GM21737 (cell line): ENCODE data around the gene ALG3.

Experiments used
- ATAC-seq: cut with Tn5 transposase; IDR thresholded peaks from one replicate; pipeline ENCODE4 v1.9.1; 2021; ENCODE audit warnings: mild to moderate bottlenecking, moderate library complexity; ENCODE audit not compliant: unreplicated experiment

Gene ALG3

DNA sequence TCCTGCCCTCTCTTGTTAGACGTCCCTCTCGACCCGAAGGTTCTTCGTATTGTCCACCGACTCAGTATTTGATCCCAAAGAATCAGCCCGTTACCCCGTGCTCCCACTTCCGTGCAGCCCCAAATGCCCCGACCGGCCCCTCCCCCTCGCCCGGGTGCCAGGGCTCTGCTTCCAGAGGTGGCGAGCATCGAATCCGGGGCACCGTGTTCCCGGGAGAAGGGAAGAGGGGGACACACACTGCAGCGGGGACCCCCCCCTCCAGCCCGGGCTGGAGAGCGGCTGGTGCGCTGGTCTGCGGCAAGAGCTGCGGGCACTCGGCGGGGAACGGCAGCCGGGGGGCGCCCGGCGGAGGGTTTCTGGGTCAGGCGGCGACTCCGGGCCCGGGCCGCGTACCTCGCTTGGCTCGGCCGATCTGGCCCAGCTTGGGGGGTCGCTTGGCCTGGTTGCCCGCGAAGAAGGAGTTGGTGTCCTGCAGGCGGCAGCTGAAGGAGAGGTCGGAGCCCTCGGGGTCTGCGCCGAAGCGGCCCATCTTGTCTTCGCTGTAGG, 12.0 kb upstream of the ALG3 start:
- no peak for ATAC-seq

DNA sequence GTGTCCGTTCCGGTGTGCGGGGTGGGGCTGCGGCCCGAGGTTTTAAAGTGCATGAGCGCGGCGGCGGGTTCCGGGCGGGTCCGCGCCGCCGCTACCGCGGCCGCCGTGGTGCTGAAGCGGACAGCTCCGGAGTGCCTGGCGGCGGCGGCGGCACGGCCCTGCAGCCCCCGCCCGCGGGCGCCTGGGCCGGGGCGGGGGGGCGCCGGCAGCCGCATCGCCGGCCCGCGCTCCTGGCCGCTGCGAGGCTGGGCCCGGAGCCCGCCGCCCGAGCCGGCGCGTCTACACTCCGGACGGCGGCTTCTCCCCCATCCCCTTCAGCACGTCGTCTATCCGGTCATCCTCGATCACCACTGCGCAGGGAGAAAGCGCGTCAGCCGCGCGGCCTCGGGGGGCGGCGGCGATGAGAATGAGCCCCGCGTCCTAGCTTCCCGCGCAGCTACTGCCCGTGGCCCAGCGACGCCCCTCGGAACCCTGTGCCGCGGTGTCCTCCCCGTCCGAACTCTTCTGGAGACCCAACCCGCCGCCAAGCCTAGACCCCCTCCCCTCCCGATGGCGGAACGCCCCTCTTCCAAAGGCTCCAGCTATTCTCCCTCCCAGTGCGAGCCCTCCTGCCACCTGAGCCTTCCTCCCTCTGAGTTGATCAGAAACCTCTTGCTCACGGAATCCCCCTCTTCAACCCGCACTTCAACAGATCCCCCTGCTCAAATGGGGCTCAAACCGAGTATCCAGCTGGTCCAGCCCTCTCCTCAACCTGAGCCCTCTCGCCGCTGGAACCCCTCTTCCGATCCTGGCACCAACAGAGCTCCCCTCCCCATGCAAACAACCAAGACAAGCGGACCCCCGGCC, 11.3 kb upstream of the ALG3 start:
- no peak for ATAC-seq

DNA sequence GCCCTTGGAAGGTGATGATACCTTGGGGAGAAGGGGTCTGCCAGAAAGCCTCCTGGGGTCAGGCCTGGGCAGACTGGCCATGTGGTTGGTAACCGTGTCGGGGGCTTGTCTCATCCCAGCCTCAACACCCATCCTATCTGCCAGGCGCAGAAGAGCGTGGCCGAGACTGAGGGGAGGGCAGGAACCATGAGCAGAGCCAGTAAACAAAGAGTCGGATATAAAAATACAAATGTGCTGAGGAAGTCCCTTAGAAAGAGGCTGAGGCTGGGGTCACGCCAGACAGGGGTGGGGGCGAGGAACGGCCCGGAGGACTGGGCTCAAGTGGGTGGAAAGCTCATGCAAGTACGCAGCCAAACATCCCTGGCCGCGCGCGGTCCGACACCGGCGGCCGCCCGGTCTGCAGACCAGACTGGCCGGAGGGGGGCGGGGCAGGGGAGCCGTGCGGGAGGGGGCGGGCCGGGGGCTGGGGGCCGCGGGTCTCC, 10.7 kb upstream of the ALG3 start:
- no peak for ATAC-seq

DNA sequence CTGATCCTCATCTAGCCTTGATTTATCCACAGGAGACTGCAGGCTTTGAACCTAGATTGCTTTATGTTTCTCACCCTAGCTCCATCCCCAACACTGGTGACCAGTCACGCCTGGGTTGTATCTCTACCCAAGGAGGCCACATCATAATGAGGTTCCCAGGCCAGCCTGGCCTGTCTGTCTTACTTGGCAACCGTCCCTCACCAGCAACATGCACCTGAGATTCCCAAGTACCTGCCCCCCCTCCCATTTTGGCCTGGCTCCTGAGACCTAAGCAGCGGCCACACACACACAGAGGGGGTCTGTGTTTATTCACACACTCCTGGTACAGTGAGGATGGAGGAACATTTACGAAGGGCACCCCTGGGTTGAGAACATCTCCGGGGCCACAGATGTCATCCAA, 10.2 kb upstream of the ALG3 start:
- no peak for ATAC-seq

DNA sequence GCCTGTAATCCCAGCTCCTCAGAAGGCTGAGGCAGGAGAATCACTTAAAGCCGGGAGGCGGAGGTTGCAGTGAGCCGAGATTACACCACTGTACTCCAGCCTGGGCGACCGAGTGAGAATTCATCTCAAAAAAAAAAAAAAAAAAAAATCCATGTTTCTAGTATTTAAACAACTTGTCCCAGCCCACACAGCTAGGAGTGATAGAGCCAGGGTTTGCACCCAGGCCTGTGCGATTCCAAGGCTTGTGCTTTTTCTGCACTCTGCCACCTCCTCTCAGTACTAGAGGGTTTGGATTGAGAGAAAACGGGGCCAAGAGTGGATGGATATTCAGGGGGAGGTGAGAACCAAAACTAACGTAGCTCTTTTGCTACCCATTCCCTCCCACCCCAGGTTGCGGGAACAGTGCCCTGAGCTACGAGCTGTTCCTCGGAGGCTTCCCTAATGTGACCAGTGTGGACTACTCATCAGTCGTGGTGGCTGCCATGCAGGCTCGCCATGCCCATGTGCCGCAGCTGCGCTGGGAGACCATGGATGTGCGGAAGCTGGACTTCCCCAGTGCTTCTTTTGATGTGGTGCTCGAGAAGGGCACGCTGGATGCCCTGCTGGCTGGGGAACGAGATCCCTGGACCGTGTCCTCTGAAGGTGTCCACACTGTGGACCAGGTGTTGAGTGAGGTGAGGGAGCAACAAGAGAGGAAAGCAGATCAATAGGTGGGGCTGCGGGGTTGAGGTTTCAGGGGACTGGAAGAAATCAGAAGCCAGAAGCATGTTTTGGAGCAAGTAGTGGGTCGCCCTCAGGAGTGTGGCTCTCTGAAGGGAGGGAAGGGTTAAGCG, 8.5 kb upstream of the ALG3 start:
- no peak for ATAC-seq

DNA sequence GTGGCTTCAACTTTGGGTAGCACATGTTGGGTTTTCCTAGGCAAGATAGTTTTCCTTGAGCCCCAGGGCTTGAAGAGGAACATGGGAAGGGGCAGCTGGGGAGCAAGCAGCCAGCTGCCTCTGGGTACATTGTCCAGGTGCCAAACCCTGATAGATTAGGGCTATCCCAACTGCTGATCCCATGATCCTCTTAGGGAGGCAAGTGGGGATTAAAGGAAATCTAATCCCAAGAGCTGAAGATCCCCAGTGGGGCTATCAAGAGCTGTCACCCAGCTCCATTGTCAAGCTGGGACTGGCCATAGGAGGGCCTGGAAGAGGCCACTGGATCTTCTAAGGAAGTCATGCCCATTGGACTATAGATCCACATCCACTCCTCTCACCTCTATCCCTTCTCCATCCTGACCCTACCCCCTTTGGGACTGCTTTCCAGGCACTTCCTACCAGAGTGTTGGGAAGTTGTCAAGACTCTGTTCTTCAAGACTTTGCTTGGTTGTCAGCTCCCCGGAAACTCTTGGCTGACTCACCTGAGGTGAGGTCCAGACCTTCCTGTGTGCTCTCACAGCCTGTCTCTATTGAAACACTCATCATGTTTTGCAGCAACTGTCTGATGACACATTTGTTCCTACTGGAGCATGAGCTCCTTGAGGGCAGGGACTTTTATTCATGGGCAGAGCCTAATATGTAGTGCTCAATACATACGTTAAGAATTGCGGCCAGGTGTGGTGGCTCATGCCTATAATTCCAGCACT, 6.7 kb upstream of the ALG3 start:
- no peak for ATAC-seq

DNA sequence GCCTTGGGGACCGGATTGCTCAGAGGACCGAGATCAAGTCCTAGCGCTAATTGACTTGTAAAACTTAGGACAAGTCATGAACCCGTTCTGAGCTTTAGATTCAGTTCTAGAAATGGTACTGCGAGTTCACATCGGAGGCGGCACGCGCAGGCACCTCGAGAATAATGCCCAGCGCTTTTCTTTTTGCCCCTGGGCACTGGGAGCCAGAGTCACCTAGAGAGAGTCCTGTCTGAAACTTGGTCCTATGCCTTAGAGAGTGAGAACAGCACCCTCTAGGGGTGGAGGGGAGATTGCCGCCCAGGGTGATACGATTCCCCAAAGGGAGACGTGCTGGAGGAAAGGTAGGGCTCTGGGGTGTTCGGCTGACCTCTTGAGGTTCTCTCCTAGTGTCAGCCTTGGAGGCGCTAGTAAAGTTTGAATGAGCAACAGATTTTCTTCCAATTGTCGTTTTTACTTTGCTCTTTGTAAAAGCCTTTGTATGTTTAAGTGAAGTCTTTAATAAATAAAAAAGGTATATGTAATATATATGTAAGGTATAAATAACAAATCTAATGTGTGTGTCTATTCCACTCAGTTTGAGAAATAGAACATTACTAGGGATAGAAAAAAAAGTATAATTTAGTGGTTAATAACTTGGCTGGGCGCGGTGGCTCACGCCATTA, 1.5 kb upstream of the ALG3 start:
- peak; percentile 70 for ATAC-seq

DNA sequence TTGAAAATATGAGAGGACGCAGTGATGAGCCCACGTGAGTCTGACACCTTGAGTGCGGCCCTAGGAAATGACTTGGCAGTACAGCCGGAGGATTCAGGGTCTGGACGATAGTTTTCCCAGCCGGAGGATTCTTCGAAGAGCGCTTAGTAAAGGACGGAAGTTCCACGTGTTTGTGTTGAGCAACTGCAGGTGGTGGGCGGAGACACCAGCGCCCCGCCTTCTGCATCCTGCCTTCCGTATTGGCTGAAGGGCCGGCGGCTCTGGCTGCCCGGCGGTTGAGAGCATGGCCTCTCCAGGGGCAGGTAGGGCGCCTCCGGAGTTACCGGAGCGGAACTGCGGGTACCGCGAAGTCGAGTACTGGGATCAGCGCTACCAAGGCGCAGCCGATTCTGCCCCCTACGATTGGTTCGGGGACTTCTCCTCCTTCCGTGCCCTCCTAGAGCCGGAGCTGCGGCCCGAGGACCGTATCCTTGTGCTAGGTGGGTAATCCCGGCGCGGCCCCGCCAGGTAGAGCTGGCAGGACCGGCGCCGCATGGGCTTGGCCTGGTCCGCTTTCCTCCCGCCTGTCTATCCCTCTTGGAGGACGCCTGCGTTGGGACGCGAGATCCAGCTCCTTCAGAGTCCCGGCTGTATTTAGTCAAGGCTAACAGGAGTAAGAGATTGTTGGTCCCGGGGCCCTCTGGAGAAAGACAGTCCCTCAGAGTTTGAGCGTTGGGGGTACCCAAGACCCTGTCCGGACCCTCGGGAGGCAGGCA, 827 bp upstream of the ALG3 start, which contains the start of gene EEF1AKMT4:
EEF1AKMT4 (plus strand) TSS at position 261 of the 755 bp plus-strand sequence; CDS start at position 284, 23 bp downstream.
- peak; percentile 88 for ATAC-seq

DNA sequence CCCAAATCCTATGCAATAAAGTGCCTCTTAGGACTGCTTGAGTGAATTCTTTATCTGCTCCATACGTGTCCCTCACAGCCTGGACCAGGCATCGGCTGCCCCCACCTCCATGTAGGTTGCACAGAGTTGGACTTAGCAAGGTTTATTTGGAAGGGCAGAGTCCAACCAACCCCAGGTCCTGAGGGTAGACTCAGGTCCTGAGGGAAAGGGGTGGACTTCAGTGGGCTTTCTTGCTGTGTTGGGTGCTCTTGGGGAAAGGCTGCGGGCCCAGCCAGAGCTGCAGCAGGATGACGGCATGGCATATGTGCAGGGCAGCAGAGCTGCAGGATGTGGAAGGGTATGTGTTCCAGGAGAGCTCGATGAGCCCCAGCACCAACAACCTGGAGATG, 6.5 kb downstream of the ALG3 start:
- no peak for ATAC-seq

DNA sequence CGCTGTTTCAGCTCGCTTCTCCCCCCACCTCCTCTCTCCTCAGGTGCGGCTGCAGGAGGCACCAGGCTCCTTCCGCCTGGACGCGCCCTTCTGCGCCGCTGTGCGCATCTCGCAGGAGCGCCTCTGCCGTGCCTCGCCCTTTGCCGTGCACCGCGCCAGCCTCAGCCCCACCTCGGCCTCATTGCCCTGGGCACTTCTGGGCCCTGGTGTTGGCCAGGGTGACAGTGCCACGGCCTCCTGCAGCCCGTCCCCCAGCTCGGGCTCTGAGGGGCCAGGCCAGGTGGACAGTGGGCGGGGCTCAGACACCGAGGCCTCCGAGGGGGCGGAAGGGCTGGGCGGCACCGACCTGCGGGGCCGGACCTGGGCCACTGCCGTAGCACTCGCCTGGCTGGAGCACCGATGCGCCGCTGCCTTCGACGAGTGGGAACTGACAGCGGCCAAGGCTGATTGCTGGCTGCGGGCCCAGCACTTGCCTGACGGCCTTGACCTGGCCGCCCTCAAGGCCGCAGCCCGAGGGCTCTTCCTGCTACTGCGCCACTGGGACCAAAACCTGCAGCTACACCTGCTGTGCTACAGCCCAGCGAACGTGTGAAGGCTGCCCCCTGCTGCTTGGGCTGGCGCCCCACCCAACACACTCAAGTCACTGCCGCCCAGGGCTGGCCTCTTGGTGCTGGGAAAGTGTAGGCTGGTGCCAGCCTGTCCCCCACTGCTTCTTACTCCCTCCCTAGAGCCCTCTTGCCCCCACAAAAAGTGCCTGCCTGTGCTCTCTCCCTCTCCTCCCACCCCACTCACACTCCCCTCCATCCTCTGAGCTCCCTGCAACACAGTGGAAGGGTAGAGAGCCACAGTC, 7.1 kb downstream of the ALG3 start:
- no peak for ATAC-seq

DNA sequence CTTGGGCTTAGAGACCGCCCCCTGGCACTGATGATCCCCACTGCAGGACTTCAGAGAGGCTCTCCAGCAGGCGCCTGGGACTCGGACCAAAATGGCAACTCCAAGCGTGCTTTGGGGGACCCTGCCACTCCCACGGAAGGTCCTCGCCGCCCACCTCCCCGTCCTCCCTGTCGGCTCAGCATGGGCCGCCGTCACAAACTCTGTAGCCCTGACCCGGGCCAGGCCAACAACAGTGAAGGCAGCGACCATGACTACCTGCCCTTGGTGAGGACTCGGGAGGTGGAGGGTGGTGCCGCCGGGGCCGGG, 7.7 kb downstream of the ALG3 start:
- ATAC-seq: no peak

DNA sequence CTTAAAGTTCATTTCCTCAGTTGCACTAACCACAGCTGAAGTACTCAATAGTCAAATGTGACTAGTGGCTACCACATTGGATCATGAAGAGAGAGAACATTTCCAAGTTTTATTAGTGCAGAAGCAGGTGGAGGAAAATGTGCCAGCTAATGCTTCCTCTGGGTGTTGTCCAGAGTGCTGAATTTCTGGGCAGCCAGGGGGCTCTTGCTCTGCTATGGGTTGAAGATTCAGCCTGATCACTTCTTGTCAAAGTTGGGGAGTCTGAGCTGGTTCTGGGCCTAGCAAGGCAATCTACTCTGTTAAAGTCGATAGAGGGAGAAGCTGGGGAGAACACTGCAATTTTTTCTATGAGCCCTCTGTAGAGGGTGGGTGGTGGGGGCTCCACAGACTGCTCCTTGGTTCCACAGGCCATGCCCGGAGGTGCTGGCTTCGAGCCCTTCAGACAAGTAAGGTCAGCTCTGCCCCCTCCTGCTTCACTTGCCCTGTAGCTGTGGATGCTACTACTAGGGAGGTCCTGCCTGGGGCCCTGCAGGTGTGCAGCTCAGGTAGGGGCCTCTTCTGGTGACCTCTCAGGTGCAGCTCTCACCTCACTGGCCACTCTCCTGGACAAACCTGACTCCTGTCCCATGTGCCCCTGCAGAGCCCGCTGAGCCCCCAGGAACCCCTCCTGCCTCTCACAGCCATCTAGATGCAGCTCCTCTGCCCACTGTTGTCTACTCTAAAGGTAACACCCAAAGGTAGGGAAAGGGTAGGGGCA, 8.2 kb downstream of the ALG3 start:
- no peak for ATAC-seq

DNA sequence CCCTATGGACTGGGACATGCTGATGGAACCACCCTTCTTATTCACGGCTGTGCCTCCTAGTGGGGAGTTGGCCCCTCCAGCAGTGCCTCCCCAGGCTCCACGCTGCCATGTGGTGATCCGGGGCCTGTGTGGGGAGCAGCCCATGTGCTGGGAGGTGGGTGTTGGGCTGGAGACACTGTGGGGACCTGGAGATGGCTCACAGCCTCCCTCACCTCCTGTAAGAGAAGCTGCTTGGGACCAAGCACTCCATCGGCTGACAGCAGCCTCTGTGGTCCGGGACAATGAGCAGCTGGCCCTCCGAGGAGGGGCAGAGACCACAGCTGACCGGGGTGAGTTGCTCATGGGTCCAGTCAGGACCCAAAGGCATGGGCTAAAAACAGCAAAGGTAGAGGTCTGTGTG, 9.1 kb downstream of the ALG3 start:
- no peak for ATAC-seq

DNA sequence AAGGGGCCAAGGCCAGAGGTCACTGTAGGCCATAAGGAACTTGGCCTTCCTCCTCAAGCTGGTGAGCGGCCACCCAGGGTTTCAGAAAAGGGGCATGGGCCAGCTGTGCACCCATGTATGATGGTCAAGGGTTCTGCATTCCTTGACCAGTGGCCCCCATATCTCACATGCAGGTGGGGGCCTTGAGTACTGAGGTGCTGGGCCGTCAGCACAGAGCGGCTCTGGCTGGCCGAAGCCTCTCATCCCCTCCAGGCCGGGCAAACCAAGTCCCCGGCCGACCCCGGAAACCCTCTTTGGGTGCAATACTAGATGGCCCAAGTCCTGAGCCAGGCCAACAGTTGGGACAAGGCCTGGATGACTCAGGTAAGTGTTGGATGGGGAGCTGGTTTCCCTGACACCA, 9.5 kb downstream of the ALG3 start:
- no peak for ATAC-seq

DNA sequence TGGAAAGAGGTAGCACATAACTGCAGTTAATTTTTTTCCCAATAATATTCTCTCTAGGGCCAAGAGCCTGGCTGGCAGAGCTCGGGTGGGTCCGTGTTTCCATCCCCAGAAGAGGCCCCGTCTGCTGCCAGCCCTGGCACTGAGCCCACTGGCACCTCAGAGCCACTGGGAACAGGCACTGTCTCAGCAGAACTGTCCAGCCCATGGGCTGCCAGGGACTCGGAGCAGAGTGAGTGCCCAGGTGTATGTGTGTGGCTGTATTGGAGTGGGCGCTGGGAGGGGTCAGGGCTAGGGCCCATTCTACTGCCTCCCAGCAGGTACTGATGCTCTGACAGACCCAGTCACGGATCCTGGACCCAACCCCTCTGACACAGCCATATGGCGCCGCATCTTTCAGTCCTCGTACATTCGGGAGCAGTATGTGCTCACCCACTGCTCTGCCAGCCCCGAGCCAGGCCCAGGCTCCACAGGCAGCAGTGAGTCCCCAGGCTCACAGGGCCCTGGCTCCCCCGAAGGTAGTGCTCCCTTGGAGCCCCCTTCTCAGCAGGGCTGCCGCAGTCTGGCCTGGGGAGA, 10.4 kb downstream of the ALG3 start:
- no peak for ATAC-seq

DNA sequence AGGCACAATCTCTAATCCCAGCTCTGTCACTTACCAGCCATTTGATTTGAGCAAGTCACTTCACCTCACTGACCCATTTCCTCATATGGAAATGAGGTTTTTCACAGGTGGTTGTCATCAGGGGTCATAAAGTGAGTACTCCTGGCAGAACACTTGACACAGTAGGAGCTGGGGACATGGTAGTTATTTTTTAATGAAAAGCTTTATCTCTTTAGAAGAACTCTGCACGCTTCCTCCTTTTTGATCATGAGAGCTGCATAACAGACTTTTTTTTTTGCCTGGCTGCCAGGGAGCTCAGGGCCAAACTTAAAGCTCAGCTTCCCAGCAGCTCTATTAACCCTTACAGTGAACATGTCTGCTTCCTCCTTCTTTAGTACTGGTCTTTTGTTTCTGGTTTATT, 11.0 kb downstream of the ALG3 start:
- ATAC-seq: no peak

DNA sequence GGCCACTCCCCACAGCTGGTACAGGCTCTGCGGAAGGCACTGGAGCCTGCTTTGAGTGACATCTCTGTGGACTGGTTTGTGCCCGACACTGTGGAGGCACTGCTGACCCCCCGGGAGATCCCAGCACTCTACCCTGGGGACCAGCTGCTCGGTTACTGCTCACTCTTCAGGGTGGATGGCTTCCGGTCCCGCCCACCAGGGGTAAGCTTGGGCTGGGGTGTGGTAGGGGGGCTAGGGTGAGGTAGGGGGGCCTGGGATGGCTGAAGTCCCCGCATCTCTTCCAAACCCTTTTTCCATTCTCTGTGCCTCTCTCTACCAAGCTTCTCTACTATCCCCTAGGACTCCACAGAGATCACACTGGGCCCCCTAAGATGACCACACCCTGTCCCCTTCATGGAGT, 11.6 kb downstream of the ALG3 start:
- no peak for ATAC-seq

DNA sequence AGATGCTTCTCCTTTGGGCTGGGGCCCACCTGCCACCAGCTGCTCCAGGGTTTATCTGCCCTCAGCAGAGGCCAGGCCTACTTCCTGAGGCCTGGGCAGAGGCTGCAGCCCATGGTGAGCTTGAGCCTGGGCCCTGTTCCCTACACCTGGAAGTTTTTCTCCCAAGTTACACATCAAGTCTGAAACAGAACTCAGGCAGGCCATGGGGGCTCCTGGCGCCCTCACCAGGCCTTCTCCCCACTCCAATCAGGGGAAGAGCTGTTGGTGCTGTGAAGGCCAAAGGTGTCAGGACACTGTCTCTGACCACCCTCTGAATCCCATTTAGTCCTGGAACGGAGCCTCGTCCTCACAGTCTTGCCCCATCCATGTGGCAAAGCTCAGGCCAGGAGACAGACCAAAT, 12.1 kb downstream of the ALG3 start:
- ATAC-seq: no peak
